Measurements from ENCODE around the gene LRRC32.

DNA sequence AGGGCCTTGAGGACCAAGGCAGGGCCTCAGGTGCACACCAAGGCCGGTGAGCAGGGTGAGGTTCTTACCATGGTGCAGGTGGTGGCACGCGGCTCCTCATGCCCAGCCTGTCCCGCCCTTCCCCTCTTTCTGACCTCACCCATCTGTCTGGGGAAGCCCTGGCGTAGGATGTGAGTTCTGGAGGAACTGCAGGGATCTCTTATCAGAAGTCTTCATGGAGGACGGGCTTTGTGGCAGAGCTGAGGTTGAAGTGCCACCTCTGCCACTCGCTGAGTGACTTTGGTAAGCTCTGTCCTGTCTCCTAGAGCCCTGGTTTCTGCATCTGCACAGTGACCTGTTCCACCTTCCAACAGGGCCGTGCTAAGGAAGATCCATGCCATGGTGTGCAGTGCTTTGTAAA is 49.1 kb downstream of the LRRC32 start:
- TF ChIP-seq, protein P1, sequence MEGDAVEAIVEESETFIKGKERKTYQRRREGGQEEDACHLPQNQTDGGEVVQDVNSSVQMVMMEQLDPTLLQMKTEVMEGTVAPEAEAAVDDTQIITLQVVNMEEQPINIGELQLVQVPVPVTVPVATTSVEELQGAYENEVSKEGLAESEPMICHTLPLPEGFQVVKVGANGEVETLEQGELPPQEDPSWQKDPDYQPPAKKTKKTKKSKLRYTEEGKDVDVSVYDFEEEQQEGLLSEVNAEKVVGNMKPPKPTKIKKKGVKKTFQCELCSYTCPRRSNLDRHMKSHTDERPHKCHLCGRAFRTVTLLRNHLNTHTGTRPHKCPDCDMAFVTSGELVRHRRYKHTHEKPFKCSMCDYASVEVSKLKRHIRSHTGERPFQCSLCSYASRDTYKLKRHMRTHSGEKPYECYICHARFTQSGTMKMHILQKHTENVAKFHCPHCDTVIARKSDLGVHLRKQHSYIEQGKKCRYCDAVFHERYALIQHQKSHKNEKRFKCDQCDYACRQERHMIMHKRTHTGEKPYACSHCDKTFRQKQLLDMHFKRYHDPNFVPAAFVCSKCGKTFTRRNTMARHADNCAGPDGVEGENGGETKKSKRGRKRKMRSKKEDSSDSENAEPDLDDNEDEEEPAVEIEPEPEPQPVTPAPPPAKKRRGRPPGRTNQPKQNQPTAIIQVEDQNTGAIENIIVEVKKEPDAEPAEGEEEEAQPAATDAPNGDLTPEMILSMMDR (IDR thresholded peaks at IDR 0.05): no peak
- no peak for TF ChIP-seq POLR2A (IDR thresholded peaks at IDR 0.05)
